Activated CD8-positive, alpha-beta T cell treated with anti-CD3 and anti-CD28 coated beads, Interleukin-2, amount 10 ng/mL, durations not matched to agents 7 days and 5 days (primary cell): ENCODE results near the gene NAALADL2. TPM values are rescaled to one million over a fixed set of nuclear protein-coding genes. Genes with fewer than 3 reads are reported as not detected.
"Not testable (repeated sequence)": the region's sequence is repeated elsewhere in the genome, so short reads cannot be mapped to it uniquely, and the experiment has no call there.

Experiments
- ATAC-seq: fragments of 150-1000 bp; cut with Tn5 transposase; one replicate; pipeline ENCODE4 v1.10.0; 2021; ENCODE audit warnings: moderate library complexity
- CTCF ChIA-PET: fragments of 350-600 bp; sonication (Branson Sonifier 250); formaldehyde crosslinking; loops from one replicate; lab custom pipeline; 2021; ENCODE audit warnings: antibody characterized with exemption; lab: Charles Lee
- POLR2A ChIA-PET: fragments of 350-600 bp; sonication (Branson Sonifier 250); formaldehyde crosslinking; loops from one replicate; lab custom pipeline; 2021; ENCODE audit warnings: antibody characterized with exemption; lab: Charles Lee
- DNase-seq: peaks from one replicate; pipeline ENCODE4 v3.0.0-alpha.2; 2020
- H3K27ac Mint-ChIP-seq: one replicate; pipeline ENCODE4 v1.8.0; 2021; ENCODE audit warnings: mild to moderate bottlenecking, mixed read lengths
- H3K27me3 Mint-ChIP-seq: one replicate; pipeline ENCODE4 v1.8.0; 2021; ENCODE audit warnings: low read depth, mixed read lengths
- H3K36me3 Mint-ChIP-seq: one replicate; pipeline ENCODE4 v1.8.0; 2021; ENCODE audit warnings: low read depth, mixed read lengths
- H3K4me1 Mint-ChIP-seq: one replicate; pipeline ENCODE4 v1.8.0; 2021; ENCODE audit warnings: low read depth, mixed read lengths
- H3K4me3 Mint-ChIP-seq: one replicate; pipeline ENCODE4 v1.8.0; 2021; ENCODE audit warnings: mild to moderate bottlenecking, mixed read lengths
- H3K9me3 Mint-ChIP-seq: one replicate; pipeline ENCODE4 v1.8.0; 2022; ENCODE audit warnings: mixed read lengths; ENCODE audit not compliant: insufficient read depth
- total RNA-seq, 2 experiments: library from RNA; stranded (reverse); gene quantifications; one replicate each; pipeline ENCODE4 v1.2.3, GENCODE V29; 2021

Gene NAALADL2
- total RNA-seq, 2 experiments from 2014 or later, result 0.39 to 0.47 TPM

- no peak for ATAC-seq
- POLR2A ChIA-PET, result no interaction called here
- Mint-ChIP-seq H3K4me1 (no peaks in the 10 kb centered on the region), H3K9me3 (no peaks in the 10 kb centered on the region), H3K27me3 (no peaks in the 10 kb centered on the region), H3K27ac (no peak overlapping the region), H3K36me3 (no peaks in the 10 kb centered on the region), H3K4me3 (no peak overlapping the region)
- CTCF ChIA-PET, result no interaction called here
- DNase-seq, result no peak
Measured at GRCh38 chr3:175266478-175266877, 407.3 kb downstream of the NAALADL2 start.

GRCh38 chr3:175267121-175267531 lies 408.0 kb downstream of the NAALADL2 start:
- no peak for DNase-seq
- ATAC-seq, result no peak
- Mint-ChIP-seq H3K4me3 (no peak overlapping the region), H3K36me3 (no peaks in the 10 kb centered on the region), H3K27ac (no peak overlapping the region), H3K27me3 (no peaks in the 10 kb centered on the region), H3K9me3 (no peaks in the 10 kb centered on the region), H3K4me1 (no peaks in the 10 kb centered on the region)
- POLR2A ChIA-PET, result no interaction called here
- CTCF ChIA-PET, result no interaction called here

- ChIA-PET POLR2A (no interaction called here), CTCF (no interaction called here)
- no peaks in the 10 kb centered on the region for H3K27me3 Mint-ChIP-seq
- ATAC-seq, result no peak
- H3K4me3 Mint-ChIP-seq, result no peak overlapping the region
- H3K9me3 Mint-ChIP-seq, result no peaks in the 10 kb centered on the region
- H3K27ac Mint-ChIP-seq, result no peak overlapping the region
- no peak for DNase-seq
- H3K4me1 Mint-ChIP-seq, result no peaks in the 10 kb centered on the region
- H3K36me3 Mint-ChIP-seq, result no peaks in the 10 kb centered on the region
Measured at GRCh38 chr3:175267561-175267960, 408.4 kb downstream of the NAALADL2 start.

- CTCF ChIA-PET, result no interaction called here
- no peaks in the 10 kb centered on the region for H3K27me3 Mint-ChIP-seq
- POLR2A ChIA-PET, result no interaction called here
Measured at GRCh38 chr3:175269394-175269793, 410.3 kb downstream of the NAALADL2 start.

GRCh38 chr3:175270198-175270837 lies 411.2 kb downstream of the NAALADL2 start:
- H3K36me3 Mint-ChIP-seq, result no peaks in the 10 kb centered on the region
- H3K27me3 Mint-ChIP-seq, result no peaks in the 10 kb centered on the region
- no peak for DNase-seq
- H3K9me3 Mint-ChIP-seq, result no peaks in the 10 kb centered on the region
- ATAC-seq, result no peak
- no peaks in the 10 kb centered on the region for H3K4me1 Mint-ChIP-seq
- H3K4me3 Mint-ChIP-seq, result no peak overlapping the region
- POLR2A ChIA-PET, result no interaction called here
- CTCF ChIA-PET, result no interaction called here
- H3K27ac Mint-ChIP-seq, result no peak overlapping the region

More at GRCh38 chr3:175269394-175269793, 410.3 kb downstream of the NAALADL2 start:
- no peak for ATAC-seq
- no peak overlapping the region for H3K27ac Mint-ChIP-seq
- no peak overlapping the region for H3K4me3 Mint-ChIP-seq
- no peak for DNase-seq
- no peaks in the 10 kb centered on the region for H3K36me3 Mint-ChIP-seq
- no peaks in the 10 kb centered on the region for H3K4me1 Mint-ChIP-seq
- no peaks in the 10 kb centered on the region for H3K9me3 Mint-ChIP-seq

- no peaks in the 10 kb centered on the region for H3K36me3 Mint-ChIP-seq
- H3K27ac Mint-ChIP-seq, result no peak overlapping the region
- H3K4me1 Mint-ChIP-seq, result no peaks in the 10 kb centered on the region
- ATAC-seq (no peak), DNase-seq (no peak)
- no peak overlapping the region for H3K4me3 Mint-ChIP-seq
- ChIA-PET CTCF (no interaction called here), POLR2A (no interaction called here)
- H3K9me3 Mint-ChIP-seq, result no peaks in the 10 kb centered on the region
- H3K27me3 Mint-ChIP-seq, result no peaks in the 10 kb centered on the region
Measured at GRCh38 chr3:175270866-175271265, 411.7 kb downstream of the NAALADL2 start.

- H3K27me3 Mint-ChIP-seq, H3K9me3 Mint-ChIP-seq, ATAC-seq, H3K4me1 Mint-ChIP-seq, H3K27ac Mint-ChIP-seq, CTCF ChIA-PET, DNase-seq, H3K4me3 Mint-ChIP-seq, H3K36me3 Mint-ChIP-seq, POLR2A ChIA-PET: not testable (repeated sequence)
Measured at GRCh38 chr3:175271465-175271864, 412.3 kb downstream of the NAALADL2 start.

GRCh38 chr3:175272392-175272791 lies 413.3 kb downstream of the NAALADL2 start:
- Mint-ChIP-seq H3K36me3 (no peaks in the 10 kb centered on the region), H3K4me1 (no peaks in the 10 kb centered on the region), H3K4me3 (no peak overlapping the region), H3K27ac (no peak overlapping the region), H3K9me3 (no peaks in the 10 kb centered on the region), H3K27me3 (no peaks in the 10 kb centered on the region)
- CTCF ChIA-PET, result no interaction called here
- POLR2A ChIA-PET, result no interaction called here
- DNase-seq (no peak), ATAC-seq (no peak)

- CTCF ChIA-PET, result no interaction called here
- DNase-seq, result no peak
- no peaks in the 10 kb centered on the region for H3K4me1 Mint-ChIP-seq
- no peak for ATAC-seq
- no peak overlapping the region for H3K4me3 Mint-ChIP-seq
- no peaks in the 10 kb centered on the region for H3K27me3 Mint-ChIP-seq
- H3K9me3 Mint-ChIP-seq, result no peaks in the 10 kb centered on the region
- no peaks in the 10 kb centered on the region for H3K36me3 Mint-ChIP-seq
- no peak overlapping the region for H3K27ac Mint-ChIP-seq
- POLR2A ChIA-PET, result no interaction called here
Measured at GRCh38 chr3:175273573-175273972, 414.4 kb downstream of the NAALADL2 start.

- ATAC-seq, result no peak
- Mint-ChIP-seq H3K4me3 (no peak overlapping the region), H3K9me3 (no peaks in the 10 kb centered on the region), H3K36me3 (no peaks in the 10 kb centered on the region), H3K27me3 (no peaks in the 10 kb centered on the region), H3K4me1 (no peaks in the 10 kb centered on the region), H3K27ac (no peak overlapping the region)
- POLR2A ChIA-PET, result no interaction called here
- DNase-seq, result no peak
- CTCF ChIA-PET, result no interaction called here
Measured at GRCh38 chr3:175274056-175274455, 414.9 kb downstream of the NAALADL2 start.

- H3K4me1 Mint-ChIP-seq, result no peaks in the 10 kb centered on the region
- H3K27me3 Mint-ChIP-seq, result no peaks in the 10 kb centered on the region
- no peaks in the 10 kb centered on the region for H3K36me3 Mint-ChIP-seq
- DNase-seq (no peak), ATAC-seq (no peak)
- H3K9me3 Mint-ChIP-seq, result no peaks in the 10 kb centered on the region
- H3K27ac Mint-ChIP-seq, result no peak overlapping the region
- H3K4me3 Mint-ChIP-seq, result no peak overlapping the region
- ChIA-PET POLR2A (no interaction called here), CTCF (no interaction called here)
Measured at GRCh38 chr3:175274474-175275218, 415.5 kb downstream of the NAALADL2 start.

- H3K4me3 Mint-ChIP-seq, result no peak overlapping the region
- H3K36me3 Mint-ChIP-seq, result no peaks in the 10 kb centered on the region
- H3K27me3 Mint-ChIP-seq, result no peaks in the 10 kb centered on the region
- no peaks in the 10 kb centered on the region for H3K9me3 Mint-ChIP-seq
- ChIA-PET POLR2A (no interaction called here), CTCF (no interaction called here)
- H3K4me1 Mint-ChIP-seq, result no peaks in the 10 kb centered on the region
- no peak for ATAC-seq
- no peak for DNase-seq
- no peak overlapping the region for H3K27ac Mint-ChIP-seq
Measured at GRCh38 chr3:175278680-175279079, 419.5 kb downstream of the NAALADL2 start.
